GM12891 (cell line): ENCODE data around the gene ARIH1.

ENCODE experiments used
- POLR2A ChIP-seq: IDR thresholded peaks from 2 replicates; pipeline ENCODE4 v1.6.1; 2011; ENCODE audit warnings: low read depth, low read length, control low read depth
- POLR2AphosphoS5 ChIP-seq: IDR thresholded peaks from 2 replicates; pipeline ENCODE4 v1.6.1; 2011; ENCODE audit warnings: low read depth, low read length, control low read depth
- POU2F2 ChIP-seq: IDR thresholded peaks from 2 replicates; pipeline ENCODE4 v1.6.1; 2011; ENCODE audit warnings: low read depth, mild to moderate bottlenecking, control low read depth, low read length, moderate library complexity
- SPI1 ChIP-seq: IDR thresholded peaks from 2 replicates; pipeline ENCODE4 v1.6.1; 2011; ENCODE audit warnings: low read depth, low read length, control low read depth

GRCh38 chr15:72535911-72536310 is 61.8 kb downstream of the ARIH1 start:
- TF ChIP-seq POLR2AphosphoS5 (no peak), POLR2A (no peak), POU2F2 (no peak), SPI1 (no peak)
